ENCODE data around the gene SH2D5.
A peak's percentile ranks its signal among the peaks of the same experiment; 100 is the strongest.
"Not testable (repeated sequence)": the region's sequence is repeated elsewhere in the genome, so short reads cannot be mapped to it uniquely, and the experiment has no call there.

SH2D5 gene

GRCh38 chr1:20719261-20719660 is 13.2 kb downstream of the SH2D5 start:
- Histone ChIP-seq H3K36me3 (ENCODE audit: control insufficient read depth, insufficient read depth, low read length, severe bottlenecking) (no peaks in the 10 kb centered on the region), H3K4me1 (ENCODE audit: control insufficient read depth, insufficient read depth, low read length) (no peaks in the 10 kb centered on the region), H3K27me3 (replicated peaks; ENCODE audit: control insufficient read depth, insufficient read depth, low read length) (peaks cover 7% of the 10 kb centered on the region), H3K4me3 (ENCODE audit: low read length) (no peak overlapping the region), H3K9me3 (ENCODE audit: control insufficient read depth, low read length) (no peaks in the 10 kb centered on the region), H3K9ac (ENCODE audit: low read length) (no peak overlapping the region)
- no peak for DNase-seq (ENCODE audit: low read depth)

DNA sequence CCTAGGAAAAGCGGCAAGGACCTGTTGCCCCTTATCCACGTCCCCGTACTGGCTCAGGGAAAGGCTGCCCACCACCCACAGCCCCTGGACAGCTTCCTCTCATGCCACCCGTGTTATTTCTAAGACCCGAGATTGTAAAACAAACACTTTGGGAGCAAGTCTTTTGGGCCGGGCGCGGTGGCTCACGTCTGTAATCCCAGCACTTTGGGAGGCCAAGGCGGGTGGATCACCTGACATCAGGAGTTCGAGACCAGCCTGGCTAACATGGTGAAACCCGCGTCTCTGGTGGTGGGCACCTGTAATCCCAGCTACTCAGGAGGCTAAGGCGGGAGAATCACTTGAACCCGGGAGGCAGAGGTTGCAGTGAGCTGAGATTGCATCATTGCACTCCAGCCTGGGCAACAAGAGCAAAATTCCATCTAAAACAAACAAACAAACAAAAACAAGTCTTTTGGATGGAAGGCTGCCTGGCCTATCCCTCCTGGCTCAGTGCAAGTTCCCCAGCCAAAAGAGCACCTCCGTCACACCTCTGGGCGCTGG is 14.1 kb downstream of the SH2D5 start:
- not testable (repeated sequence) for H3K27me3 ChIP-seq (replicated peaks; ENCODE audit: control insufficient read depth, insufficient read depth, low read length); H3K36me3 ChIP-seq (ENCODE audit: control insufficient read depth, insufficient read depth, low read length, severe bottlenecking); H3K9me3 ChIP-seq (ENCODE audit: control insufficient read depth, low read length); H3K9ac ChIP-seq (ENCODE audit: low read length); H3K4me1 ChIP-seq (ENCODE audit: control insufficient read depth, insufficient read depth, low read length); DNase-seq (ENCODE audit: low read depth)
- H3K4me3 ChIP-seq (ENCODE audit: low read length) = peak overlapping the region; percentile 66

DNA sequence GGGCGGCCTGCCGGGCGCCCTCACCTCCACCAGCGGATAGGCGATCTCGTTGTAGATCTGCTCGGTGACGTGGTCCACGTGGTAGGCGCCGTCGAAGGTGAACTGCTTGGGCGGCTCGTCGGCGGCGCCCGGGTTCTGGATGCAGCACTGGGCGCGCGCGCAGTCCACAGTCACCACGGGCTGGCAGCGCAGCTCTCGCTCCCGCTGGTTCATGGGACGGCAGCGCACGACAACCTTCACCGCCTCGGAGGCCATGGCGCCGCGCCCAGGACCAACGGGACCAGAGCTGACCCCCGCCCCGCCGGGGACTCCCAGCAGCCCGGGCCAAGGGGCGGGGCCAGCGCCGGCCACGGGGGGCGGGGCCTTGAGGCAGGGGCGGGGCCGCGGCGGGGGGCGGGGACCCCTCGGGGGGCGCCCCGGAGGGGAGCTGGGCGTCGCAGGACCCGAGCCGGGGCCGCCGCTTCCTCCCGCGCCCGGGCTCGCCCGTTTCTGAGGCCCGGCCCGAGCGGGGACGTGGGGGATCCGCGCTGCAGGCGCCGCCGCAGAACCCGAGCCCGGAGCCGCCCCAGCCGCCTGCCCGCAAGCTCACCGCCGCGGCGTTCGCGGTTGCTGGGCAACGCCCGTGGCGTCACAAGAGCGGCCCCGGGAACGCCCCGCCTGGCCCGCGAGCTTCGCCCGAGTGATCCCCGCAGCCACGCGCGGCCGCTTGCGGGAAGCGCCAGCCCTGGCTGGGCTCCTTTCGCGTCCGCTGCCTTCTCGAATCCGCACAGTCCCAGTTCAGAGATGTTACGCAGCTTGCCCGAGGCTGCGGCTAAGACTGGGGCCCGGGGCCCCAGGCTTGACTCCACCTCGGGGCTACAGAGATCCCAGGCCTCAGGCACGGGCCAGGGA is 14.8 kb downstream of the SH2D5 start, which contains the start of gene KIF17:
Gene KIF17 (minus strand): TSS at position 556 of the 891 bp plus-strand sequence. CDS start 301 bp downstream, at position 255.
- H3K27me3 ChIP-seq (replicated peaks; ENCODE audit: control insufficient read depth, insufficient read depth, low read length) = peaks cover 7% of the 10 kb centered on the region
- H3K9ac ChIP-seq (ENCODE audit: low read length) = no peak within 1 kb of the TSS
- no peaks in the 10 kb centered on the region for H3K36me3 ChIP-seq (ENCODE audit: control insufficient read depth, insufficient read depth, low read length, severe bottlenecking)
- peak; percentile 92 for DNase-seq (ENCODE audit: low read depth)
- no peaks in the 10 kb centered on the region for H3K4me1 ChIP-seq (ENCODE audit: control insufficient read depth, insufficient read depth, low read length)
- no peaks in the 10 kb centered on the region for H3K9me3 ChIP-seq (ENCODE audit: control insufficient read depth, low read length)
- H3K4me3 ChIP-seq (ENCODE audit: low read length) = peak within 1 kb of the TSS; percentile 66

DNA sequence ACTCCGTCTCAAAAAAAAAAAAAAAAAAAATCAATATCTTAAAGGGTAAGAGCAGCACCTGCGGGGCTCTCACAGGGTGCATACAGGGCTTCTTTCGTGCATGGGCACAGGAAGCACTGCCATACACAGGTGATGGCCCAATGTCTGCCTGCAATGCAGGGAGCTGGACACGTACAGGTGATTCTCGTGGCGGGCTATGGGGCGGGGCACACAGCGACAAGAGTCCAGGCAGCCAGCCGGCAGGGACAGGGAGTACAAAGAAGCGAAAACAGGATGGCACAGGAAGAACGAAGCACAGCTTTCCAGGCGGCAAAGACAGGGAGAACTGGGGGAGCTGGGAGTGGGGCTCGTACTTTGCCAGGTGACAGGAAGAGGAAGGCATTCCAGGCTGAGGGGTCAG is 16.3 kb downstream of the SH2D5 start:
- DNase-seq (ENCODE audit: low read depth) = no peak

GRCh38 chr1:20715406-20715805 is 17.1 kb downstream of the SH2D5 start:
- Histone ChIP-seq H3K9ac (ENCODE audit: low read length) (no peak overlapping the region), H3K9me3 (ENCODE audit: control insufficient read depth, low read length) (no peaks in the 10 kb centered on the region), H3K4me1 (ENCODE audit: control insufficient read depth, insufficient read depth, low read length) (no peaks in the 10 kb centered on the region), H3K4me3 (ENCODE audit: low read length) (no peak overlapping the region), H3K27me3 (replicated peaks; ENCODE audit: control insufficient read depth, insufficient read depth, low read length) (peaks cover 7% of the 10 kb centered on the region), H3K36me3 (ENCODE audit: control insufficient read depth, insufficient read depth, low read length, severe bottlenecking) (no peaks in the 10 kb centered on the region)
- DNase-seq (ENCODE audit: low read depth) = no peak

More for the DNA sequence above, 16.3 kb downstream of the SH2D5 start:
- Histone ChIP-seq H3K4me3 (ENCODE audit: low read length) (no peak overlapping the region), H3K9ac (ENCODE audit: low read length) (no peak overlapping the region), H3K27me3 (replicated peaks; ENCODE audit: control insufficient read depth, insufficient read depth, low read length) (peaks cover 7% of the 10 kb centered on the region), H3K4me1 (ENCODE audit: control insufficient read depth, insufficient read depth, low read length) (no peaks in the 10 kb centered on the region), H3K9me3 (ENCODE audit: control insufficient read depth, low read length) (no peaks in the 10 kb centered on the region), H3K36me3 (ENCODE audit: control insufficient read depth, insufficient read depth, low read length, severe bottlenecking) (no peaks in the 10 kb centered on the region)

- H3K9ac ChIP-seq (ENCODE audit: low read length) = no peak overlapping the region
- DNase-seq (ENCODE audit: low read depth) = no peak
These were observed 19.1 kb downstream of the SH2D5 start for GRCh38 chr1:20713440-20713839.

GRCh38 chr1:20712215-20712577 is 20.3 kb downstream of the SH2D5 start:
- Histone ChIP-seq H3K9me3 (ENCODE audit: control insufficient read depth, low read length) (no peaks in the 10 kb centered on the region), H3K36me3 (ENCODE audit: control insufficient read depth, insufficient read depth, low read length, severe bottlenecking) (no peaks in the 10 kb centered on the region), H3K9ac (ENCODE audit: low read length) (no peak overlapping the region), H3K4me1 (ENCODE audit: control insufficient read depth, insufficient read depth, low read length) (no peaks in the 10 kb centered on the region), H3K27me3 (replicated peaks; ENCODE audit: control insufficient read depth, insufficient read depth, low read length) (peaks cover 7% of the 10 kb centered on the region), H3K4me3 (ENCODE audit: low read length) (no peak overlapping the region)
- no peak for DNase-seq (ENCODE audit: low read depth)

More at GRCh38 chr1:20713440-20713839, 19.1 kb downstream of the SH2D5 start:
- Histone ChIP-seq H3K27me3 (replicated peaks; ENCODE audit: control insufficient read depth, insufficient read depth, low read length) (peaks cover 7% of the 10 kb centered on the region), H3K4me1 (ENCODE audit: control insufficient read depth, insufficient read depth, low read length) (no peaks in the 10 kb centered on the region), H3K4me3 (ENCODE audit: low read length) (no peak overlapping the region), H3K9me3 (ENCODE audit: control insufficient read depth, low read length) (no peaks in the 10 kb centered on the region), H3K36me3 (ENCODE audit: control insufficient read depth, insufficient read depth, low read length, severe bottlenecking) (no peaks in the 10 kb centered on the region)

GRCh38 chr1:20711285-20712214 is 21.0 kb downstream of the SH2D5 start:
- H3K9me3 ChIP-seq (ENCODE audit: control insufficient read depth, low read length) = no peaks in the 10 kb centered on the region

DNA sequence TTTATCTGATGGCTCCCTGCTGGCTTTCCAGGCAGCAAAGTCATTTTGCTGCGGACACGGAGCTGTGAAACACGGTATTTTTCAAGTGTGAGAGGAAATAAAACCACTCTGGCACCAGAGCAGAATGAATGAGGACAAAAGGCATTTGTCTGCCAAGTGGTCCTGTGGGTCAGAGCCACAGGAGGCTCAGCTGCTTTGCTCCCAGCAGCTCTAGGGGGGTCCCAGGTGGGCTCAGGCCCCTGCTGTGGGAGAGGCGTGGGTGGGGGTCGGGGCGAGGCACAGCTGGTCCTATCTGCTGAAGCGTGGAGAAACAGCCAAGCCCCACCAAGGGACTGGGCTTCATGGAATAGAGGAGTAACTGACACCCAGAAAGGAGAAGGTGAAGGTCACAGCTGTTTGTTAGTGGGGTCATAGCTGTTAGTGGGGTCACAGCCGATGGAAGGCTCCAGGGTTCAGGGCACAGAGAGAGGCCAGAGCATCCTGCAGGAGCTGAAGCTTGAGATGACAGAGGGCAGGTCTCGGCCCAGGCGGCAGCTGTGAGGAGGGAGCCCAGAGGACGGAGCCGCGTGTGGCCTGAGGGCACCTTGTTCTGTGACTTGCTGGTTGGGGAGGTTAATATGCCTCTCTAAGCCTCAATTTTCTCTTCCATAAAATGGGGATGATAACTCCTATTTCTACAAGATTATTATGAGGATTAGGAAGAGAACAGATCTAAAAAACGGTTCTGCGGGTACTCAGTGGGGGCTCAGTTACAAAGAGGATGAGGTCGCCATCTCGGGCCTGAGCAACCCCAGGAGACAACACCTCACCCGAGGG is 21.8 kb downstream of the SH2D5 start:
- no peak overlapping the region for H3K4me3 ChIP-seq (ENCODE audit: low read length)
- no peaks in the 10 kb centered on the region for H3K9me3 ChIP-seq (ENCODE audit: control insufficient read depth, low read length)
- no peak for DNase-seq (ENCODE audit: low read depth)
- no peaks in the 10 kb centered on the region for H3K36me3 ChIP-seq (ENCODE audit: control insufficient read depth, insufficient read depth, low read length, severe bottlenecking)
- H3K27me3 ChIP-seq (replicated peaks; ENCODE audit: control insufficient read depth, insufficient read depth, low read length) = no peaks in the 10 kb centered on the region
- H3K4me1 ChIP-seq (ENCODE audit: control insufficient read depth, insufficient read depth, low read length) = no peaks in the 10 kb centered on the region
- no peak overlapping the region for H3K9ac ChIP-seq (ENCODE audit: low read length)

More at GRCh38 chr1:20711285-20712214, 21.0 kb downstream of the SH2D5 start:
- no peak overlapping the region for H3K4me3 ChIP-seq (ENCODE audit: low read length)
- H3K9ac ChIP-seq (ENCODE audit: low read length) = no peak overlapping the region
- DNase-seq (ENCODE audit: low read depth) = no peak
- no peaks in the 10 kb centered on the region for H3K36me3 ChIP-seq (ENCODE audit: control insufficient read depth, insufficient read depth, low read length, severe bottlenecking)
- H3K4me1 ChIP-seq (ENCODE audit: control insufficient read depth, insufficient read depth, low read length) = no peaks in the 10 kb centered on the region
- peaks cover 4% of the 10 kb centered on the region for H3K27me3 ChIP-seq (replicated peaks; ENCODE audit: control insufficient read depth, insufficient read depth, low read length)

DNA sequence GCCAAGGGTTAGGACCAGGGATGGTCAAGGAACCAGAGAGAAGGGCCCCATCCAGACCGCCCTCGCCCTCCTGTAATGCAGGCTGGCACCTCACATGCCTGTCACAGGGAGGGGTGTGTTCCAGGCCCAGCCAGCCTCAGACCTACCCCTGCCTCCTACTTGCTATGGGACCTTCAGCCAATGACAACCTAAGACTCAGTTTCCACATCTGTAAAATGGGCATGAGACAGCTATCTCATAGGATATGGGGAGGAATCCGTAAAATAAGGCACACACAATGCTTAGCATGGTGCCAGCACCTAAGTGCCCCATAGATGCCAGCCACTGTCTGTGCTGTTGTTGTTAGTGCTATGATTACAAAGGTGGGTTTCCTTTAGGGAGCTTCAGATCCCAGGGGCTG is 22.6 kb downstream of the SH2D5 start:
- Histone ChIP-seq H3K4me3 (ENCODE audit: low read length) (no peak overlapping the region), H3K9ac (ENCODE audit: low read length) (no peak overlapping the region), H3K9me3 (ENCODE audit: control insufficient read depth, low read length) (no peaks in the 10 kb centered on the region), H3K36me3 (ENCODE audit: control insufficient read depth, insufficient read depth, low read length, severe bottlenecking) (no peaks in the 10 kb centered on the region), H3K27me3 (replicated peaks; ENCODE audit: control insufficient read depth, insufficient read depth, low read length) (no peaks in the 10 kb centered on the region), H3K4me1 (ENCODE audit: control insufficient read depth, insufficient read depth, low read length) (no peaks in the 10 kb centered on the region)
- no peak for DNase-seq (ENCODE audit: low read depth)

Data from adipocyte (in vitro differentiated cells).